Activated T-cell treated with anti-CD3 and anti-CD28 coated beads for 4 hours (primary cell): ENCODE data around the gene L3MBTL4.
"Not testable (repeated sequence)": the region's sequence is repeated elsewhere in the genome, so short reads cannot be mapped to it uniquely, and the experiment has no call there.

Experiments used
- DNase-seq: peaks from one replicate; pipeline ENCODE4 v3.0.0-alpha.2; 2020

L3MBTL4 gene

GRCh38 chr18:6161549-6161948 is 253.2 kb downstream of the L3MBTL4 start:
- DNase-seq: no peak

- DNase-seq: no peak
Measured at GRCh38 chr18:6159426-6159825, 255.3 kb downstream of the L3MBTL4 start.

DNA sequence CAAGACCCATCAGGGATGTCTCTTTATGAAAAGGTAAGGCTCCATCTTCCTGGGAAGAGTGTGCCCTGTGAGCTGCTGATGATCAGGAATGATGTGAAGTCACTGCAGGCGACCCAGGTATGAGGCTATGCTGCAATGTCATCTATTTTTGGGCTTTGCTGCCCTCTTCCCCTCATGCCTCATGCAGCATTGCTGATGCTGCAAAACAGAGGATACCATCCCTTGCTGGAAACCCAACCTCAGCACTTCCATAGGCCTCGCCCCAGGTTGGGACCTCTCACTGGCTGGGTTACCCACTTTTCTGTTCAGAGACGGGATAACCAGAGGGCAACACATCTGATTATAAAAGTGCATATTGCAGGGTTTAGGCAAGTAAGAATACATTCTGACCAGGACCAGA is 255.8 kb downstream of the L3MBTL4 start:
- DNase-seq: no peak

- no peak for DNase-seq
Measured at GRCh38 chr18:6156446-6156845, 258.3 kb downstream of the L3MBTL4 start.

- DNase-seq: no peak
Measured at GRCh38 chr18:6155707-6156106, 259.0 kb downstream of the L3MBTL4 start.

DNA sequence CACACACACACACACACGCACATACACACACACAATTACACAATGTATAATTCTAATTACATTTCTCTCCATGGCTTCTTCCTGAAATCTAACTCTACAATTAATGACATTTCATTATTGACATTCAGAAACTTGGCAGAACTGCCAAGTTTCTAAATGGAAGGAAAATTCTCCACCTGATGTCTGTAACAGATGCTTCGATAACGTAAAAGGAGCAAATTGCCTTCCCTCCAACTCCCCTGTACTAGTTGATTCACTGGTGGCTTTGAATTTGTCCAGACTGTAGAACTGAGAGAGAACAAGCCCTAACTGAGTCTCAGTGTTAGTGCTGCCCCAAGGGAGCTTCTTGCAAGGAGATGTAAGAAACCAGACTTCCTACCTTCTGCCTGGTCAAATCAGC is 264.3 kb downstream of the L3MBTL4 start:
- no peak for DNase-seq

- DNase-seq: no peak
Measured at GRCh38 chr18:6146307-6146661, 268.4 kb downstream of the L3MBTL4 start.

DNA sequence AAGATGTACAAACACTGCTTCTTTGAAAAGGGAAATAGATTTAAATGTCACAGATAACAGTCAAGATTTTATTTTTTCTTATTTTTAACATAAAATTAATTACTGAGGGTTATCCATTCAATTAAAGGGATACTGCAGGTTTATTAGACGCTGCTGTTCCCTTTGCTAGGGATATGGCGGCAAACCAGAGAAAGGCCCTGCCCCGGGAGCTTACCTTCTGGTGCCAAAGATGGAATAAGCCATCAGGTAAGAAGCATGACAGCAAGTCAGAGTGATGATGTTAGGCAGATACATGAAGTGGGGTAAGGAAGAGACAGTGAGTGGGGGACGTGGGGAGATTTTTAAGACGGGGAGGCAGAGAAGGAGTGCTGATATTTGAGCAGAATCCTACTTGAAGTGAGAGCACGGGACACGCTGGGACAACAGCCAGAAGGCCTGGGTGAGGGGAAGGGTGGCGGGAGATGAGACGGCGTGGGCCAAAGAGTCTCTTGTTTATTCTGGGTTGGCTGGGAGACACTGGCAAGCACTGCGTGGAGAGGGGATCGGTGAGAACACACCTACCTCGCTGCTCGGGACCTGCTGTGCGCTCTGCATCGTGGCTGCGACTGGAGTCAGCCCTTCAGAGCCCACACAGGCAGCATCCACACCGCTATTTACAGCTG is 268.9 kb downstream of the L3MBTL4 start:
- DNase-seq: no peak

- DNase-seq: no peak
Measured at GRCh38 chr18:6139007-6139406, 275.7 kb downstream of the L3MBTL4 start.

- DNase-seq: not testable (repeated sequence)
Measured at GRCh38 chr18:6135901-6136300, 278.8 kb downstream of the L3MBTL4 start.

DNA sequence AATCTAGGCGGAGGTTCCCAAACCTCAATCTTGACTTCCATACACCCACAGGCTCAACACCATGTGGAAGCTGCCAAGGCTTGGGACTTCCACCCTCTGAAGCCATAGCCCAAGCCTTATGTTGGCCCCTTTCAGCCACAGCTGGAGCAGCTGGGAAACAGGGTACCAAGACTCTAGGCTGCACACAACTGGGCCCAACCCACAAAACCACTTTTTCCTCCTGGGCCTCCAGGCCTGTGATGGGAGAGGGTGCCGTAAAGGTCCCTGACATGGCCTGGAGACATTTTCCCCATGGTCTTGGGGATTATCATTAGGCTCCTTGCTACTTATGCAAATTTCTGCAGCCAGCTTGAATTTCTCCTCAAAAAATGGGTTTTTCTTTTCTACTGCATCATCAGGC is 279.7 kb downstream of the L3MBTL4 start:
- not testable (repeated sequence) for DNase-seq

- no peak for DNase-seq
Measured at GRCh38 chr18:6132751-6133368, 281.9 kb downstream of the L3MBTL4 start.

- DNase-seq: no peak
Measured at GRCh38 chr18:6120820-6121279, 293.9 kb downstream of the L3MBTL4 start.

DNA sequence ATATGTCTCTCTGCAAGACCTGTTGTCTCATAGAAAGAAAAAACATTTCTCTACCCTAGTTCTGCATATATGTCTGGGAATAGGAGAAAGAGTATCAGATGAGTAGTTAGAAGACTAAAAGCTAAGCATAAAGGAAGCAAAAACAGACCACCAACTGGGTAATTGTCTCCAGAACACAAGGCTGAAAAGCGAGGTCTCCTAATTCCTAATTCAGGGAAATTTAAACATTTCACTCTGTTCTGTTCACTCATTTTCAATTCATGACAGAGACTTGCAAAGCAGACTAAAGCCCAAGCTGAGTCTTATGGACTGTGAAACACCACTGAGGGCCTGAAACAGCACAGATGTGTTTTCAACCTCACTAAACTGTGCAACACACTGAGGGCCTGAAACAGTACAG is 294.9 kb downstream of the L3MBTL4 start:
- DNase-seq: no peak

GRCh38 chr18:6118080-6118479 is 296.6 kb downstream of the L3MBTL4 start:
- DNase-seq: no peak

DNA sequence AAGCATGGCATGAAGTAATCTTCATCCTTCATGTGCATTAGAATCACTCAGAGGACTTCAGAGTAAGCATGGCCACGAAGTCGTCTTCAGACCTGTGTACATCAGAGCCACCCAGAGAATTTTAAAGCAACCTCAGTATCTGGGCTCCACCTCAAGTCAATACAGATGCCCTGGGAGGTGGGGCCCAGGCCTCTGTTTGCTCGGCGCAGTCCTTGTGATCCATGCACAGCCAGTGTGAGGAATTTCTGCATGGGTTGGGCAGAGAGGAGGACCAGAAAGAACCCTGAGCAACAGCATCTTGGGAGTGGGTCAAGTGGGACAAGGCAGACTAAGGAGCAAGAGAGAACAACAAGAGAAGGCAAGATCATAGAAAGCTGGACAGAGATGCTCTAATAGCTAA is 299.0 kb downstream of the L3MBTL4 start:
- DNase-seq: no peak

GRCh38 chr18:6113650-6114049 is 301.1 kb downstream of the L3MBTL4 start:
- no peak for DNase-seq

GRCh38 chr18:6111726-6112125 is 303.0 kb downstream of the L3MBTL4 start:
- DNase-seq: no peak

DNA sequence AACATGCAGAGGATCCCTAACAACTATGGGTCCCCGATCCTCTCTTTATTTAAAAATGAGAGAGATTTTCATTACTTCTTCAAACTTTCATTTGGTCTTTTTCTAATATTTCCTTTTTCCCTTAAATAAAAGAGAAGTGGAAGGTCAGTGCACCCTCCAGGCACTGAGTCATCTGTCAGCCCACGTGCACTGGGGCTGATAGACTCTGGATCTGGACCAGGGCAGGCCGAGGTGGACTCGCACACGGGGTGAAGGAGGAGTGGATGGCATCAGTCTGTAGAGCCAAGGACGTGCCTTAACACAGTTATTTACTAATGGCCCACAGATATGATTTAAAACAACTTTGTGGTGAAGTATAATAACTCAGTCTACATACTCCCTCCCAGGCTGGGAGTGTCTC is 305.0 kb downstream of the L3MBTL4 start:
- no peak for DNase-seq

- no peak for DNase-seq
Measured at GRCh38 chr18:6107794-6108193, 306.9 kb downstream of the L3MBTL4 start.

- no peak for DNase-seq
Measured at GRCh38 chr18:6106091-6106685, 308.5 kb downstream of the L3MBTL4 start.

DNA sequence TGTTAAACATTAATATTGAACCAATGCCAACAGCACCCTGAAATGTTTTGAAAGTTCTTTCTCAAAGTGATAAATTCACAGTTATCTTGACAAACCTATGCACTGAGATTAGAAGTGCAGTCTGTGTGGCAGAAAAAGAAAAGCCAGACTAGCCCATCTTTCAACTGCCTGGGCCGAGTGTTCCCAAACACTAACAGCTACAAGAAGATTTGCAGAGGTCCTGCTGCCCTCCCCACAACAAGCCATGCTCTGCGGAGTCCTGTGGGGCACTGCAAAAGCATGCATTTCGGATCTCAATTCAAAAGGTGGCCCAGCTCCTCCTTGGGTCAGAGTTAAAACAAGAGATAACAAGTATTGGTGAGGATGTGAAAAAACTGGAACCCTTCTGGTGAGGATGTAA is 311.0 kb downstream of the L3MBTL4 start:
- no peak for DNase-seq

DNA sequence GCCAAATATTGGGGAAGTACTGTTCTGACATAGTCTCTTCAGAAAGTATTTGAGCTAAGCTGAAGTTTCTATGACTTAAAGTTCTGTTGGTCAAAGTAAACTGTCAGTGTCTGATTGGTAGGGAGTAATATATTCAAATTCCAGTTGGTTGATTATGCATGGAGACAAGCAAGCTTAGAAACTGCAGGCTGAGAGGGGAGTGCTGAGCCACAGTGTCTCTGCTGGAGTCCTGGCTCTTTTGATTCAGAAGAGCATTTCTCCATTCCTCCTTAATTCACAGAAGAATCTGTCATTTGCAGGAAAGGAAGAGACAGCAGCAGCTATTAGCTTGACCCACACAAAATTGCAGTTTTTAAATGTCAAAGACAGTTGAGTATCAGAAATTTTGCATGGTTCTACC is 318.0 kb downstream of the L3MBTL4 start:
- DNase-seq: no peak

DNA sequence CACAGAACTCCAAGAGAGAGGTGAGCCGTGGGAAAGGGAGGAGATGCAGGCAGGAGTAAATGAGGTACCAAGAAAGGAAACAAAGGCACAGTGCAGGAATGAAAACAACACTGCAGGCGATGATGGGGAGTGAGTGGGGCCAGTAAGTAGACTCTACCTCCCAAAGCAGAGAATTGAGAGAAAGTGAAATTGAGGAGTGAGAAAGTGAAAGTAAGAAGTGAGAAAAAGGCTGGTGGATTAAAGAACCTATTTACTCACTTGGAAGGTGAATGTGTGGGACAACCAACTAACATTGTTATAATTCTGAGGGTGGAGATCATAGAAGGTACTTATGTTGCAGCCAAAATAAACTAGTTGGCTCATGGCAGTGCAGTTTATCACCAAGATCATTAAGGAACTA is 326.3 kb downstream of the L3MBTL4 start:
- DNase-seq: no peak

DNA sequence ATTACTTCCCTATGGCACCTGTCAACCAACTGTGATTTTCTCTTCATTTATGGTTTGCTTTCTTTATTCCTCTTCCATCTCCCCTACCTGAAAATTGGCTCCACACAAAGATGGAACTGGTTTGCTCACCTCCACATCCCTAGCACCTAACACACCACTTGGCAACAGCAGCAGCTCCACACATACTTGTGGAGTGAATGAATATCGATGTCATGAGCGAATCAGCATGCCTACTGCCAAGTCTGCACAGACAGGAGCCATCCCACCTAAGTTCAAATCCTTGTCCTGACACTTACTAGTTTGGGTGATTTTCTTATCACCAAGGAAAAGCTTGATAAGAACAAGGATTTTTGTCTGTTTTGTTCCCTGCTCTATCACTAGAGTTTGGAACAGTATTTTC is 328.0 kb downstream of the L3MBTL4 start:
- DNase-seq: no peak
